Mucosa of rectum (tissue), 2 donors: ENCODE data around the gene ITPRID2.

Experiments
- H3K27ac ChIP-seq, 2 donors: one replicate each; pipeline ENCODE4 v1.7.0; 2013; ENCODE audit warnings: inconsistent platforms in 2 of 2, low read depth in 2 of 2, low read length in 2 of 2
- H3K27me3 ChIP-seq, 2 donors: one replicate each; pipeline ENCODE4 v1.7.0; 2013; ENCODE audit warnings: low read length in 2 of 2; ENCODE audit not compliant: control insufficient read depth in 2 of 2, insufficient read depth in 2 of 2
- H3K36me3 ChIP-seq, 2 donors: one replicate each; pipeline ENCODE4 v1.7.0; 2013; ENCODE audit warnings: low read length in 2 of 2; ENCODE audit not compliant: control insufficient read depth in 2 of 2, insufficient read depth in 2 of 2
- H3K4me1 ChIP-seq, 2 donors: one replicate each; pipeline ENCODE4 v1.7.0; 2013; ENCODE audit warnings: low read length in 2 of 2, mild to moderate bottlenecking in 1 of 2; ENCODE audit not compliant: control insufficient read depth in 2 of 2, insufficient read depth in 2 of 2
- H3K4me3 ChIP-seq, 2 donors: one replicate each; pipeline ENCODE4 v1.7.0; 2013; ENCODE audit warnings: low read length in 2 of 2
- H3K9ac ChIP-seq, 2 donors: one replicate each; pipeline ENCODE4 v1.7.0; 2013; ENCODE audit warnings: low read length in 2 of 2, low read depth in 1 of 2, mild to moderate bottlenecking in 1 of 2
- H3K9me3 ChIP-seq, 2 donors: one replicate each; pipeline ENCODE4 v1.7.0; 2013; ENCODE audit warnings: low read length in 2 of 2; ENCODE audit not compliant: control insufficient read depth in 2 of 2
- donor health status: healthy.
- donor health status: Normal muscosa, but diverticular disease.

The ITPRID2 gene

DNA sequence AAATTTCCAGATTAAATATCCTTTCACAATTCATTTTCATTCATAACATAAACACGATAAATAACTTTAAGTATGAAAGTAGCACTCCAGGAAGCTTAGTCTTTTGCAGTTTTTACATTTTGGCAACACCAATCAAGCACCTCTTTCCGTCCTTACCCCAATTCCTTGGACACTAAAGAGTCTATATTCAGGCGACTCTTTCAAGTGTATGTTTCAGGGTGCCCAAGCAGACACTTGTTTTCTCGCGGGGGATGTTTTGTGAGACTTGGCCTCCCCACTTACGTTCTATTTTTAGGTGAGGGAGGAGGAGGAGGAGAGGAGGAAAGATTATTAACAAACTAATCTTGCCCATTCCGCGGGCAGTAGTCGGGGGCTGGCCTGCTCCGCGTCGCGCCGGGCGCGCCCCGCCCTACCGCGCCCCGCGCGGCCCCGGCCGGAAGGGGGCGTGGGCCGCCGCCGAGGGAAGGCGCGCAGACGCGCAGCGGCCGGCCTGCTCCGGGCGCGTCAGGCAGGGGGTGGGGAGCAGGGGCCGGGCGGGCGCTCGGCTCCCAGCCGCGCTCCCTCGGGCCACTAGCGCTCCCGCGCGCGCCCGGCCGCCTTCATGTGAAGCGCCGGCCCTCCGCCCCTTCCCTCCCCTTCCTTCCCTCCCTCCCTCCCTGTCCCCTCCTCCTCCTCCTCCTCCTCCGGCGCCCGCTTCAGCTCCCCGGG, at the start of gene ITPRID2:
ITPRID2 (plus strand) TSS at position 473 of the 708 bp plus-strand sequence. CDS start 337 bp downstream, outside the sequence.
- peak within 1 kb of the TSS; percentile 94 to 98 for H3K4me3 ChIP-seq
- H3K9ac ChIP-seq, result peak within 1 kb of the TSS; percentile 88 to 99
- peaks cover 5 to 18% of the 10 kb centered on the region in 2 donors for H3K4me1 ChIP-seq
- no peaks in the 10 kb centered on the region for H3K9me3 ChIP-seq
- H3K36me3 ChIP-seq, result no peaks in the 10 kb centered on the region
- peak within 1 kb of the TSS; percentile 96 to 98 for H3K27ac ChIP-seq
- no peaks in the 10 kb centered on the region for H3K27me3 ChIP-seq

DNA sequence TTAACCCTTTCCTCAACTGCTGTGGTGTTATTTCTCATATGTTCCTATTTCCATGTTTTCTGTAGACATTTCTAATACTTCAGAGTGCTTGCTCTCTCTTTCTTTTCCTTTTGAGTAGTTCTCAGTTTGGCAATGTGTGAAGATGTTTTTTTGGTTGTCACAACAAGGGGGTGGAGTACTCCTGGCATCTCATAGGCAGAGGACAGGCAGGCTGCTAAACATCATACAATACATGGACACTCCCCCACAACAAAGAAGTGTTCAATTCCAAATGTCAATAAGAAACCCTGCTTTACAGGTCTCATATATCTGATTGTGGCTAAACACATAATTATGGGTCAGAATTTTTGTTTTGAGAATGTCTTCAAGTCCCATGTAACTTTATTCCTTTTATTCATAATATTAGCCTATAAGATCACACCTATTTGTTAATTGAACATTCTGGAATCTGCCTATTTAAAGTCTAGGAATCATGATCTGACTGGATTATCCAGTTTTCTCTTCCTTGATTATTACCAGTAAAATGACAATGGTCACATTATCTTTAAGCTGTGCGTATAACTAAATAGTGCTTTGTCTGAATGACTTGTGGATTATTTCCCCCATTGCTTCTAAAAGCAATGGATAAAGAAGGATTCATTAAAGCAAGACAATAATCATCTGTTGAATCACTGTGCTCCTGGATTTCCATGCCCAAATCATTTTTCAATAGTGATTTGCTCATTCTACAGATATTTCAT, 46.8 kb upstream of the ITPRID2 start:
- Histone ChIP-seq H3K27ac (no peak overlapping the region), H3K27me3 (no peaks in the 10 kb centered on the region), H3K9ac (no peak overlapping the region), H3K9me3 (no peaks in the 10 kb centered on the region), H3K4me1 (no peaks in the 10 kb centered on the region), H3K4me3 (no peak overlapping the region), H3K36me3 (no peaks in the 10 kb centered on the region)

DNA sequence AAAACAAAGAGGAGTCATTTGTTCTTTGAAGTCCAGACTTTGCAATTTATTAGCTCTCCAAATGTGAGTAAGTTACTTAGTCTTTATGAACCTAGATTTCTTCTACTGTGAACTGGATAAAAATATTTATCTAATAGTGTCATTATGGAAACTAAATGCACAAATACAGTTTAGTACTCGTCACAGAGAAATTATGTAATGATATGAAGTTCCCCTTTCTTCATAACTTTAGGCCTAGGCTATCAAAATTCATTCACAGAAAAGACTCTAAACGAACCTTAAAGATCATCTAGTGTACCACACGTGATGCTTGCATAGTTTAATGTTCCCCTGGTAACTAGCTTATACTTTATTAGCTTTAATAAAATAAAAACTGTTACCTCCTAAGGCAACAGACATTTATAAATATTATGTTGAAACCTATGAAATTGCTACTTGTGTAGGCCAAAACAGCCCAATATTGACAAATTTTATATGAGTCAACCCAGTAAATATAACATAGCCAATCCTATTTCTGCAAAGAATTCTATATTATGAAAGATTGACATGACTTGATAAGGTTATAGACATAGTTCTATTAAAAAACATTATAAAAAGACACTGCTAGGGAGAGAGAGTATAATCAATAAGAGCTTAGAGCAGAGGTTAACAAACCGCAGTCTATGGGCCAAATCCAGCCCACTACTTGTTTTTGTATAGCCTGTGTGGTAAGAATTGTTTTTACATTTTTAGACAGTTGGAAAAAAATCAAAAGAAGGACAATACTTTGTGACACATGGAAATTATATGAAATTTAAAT, 44.9 kb upstream of the ITPRID2 start:
- no peak overlapping the region for H3K4me3 ChIP-seq
- H3K27ac ChIP-seq, result no peak overlapping the region

DNA sequence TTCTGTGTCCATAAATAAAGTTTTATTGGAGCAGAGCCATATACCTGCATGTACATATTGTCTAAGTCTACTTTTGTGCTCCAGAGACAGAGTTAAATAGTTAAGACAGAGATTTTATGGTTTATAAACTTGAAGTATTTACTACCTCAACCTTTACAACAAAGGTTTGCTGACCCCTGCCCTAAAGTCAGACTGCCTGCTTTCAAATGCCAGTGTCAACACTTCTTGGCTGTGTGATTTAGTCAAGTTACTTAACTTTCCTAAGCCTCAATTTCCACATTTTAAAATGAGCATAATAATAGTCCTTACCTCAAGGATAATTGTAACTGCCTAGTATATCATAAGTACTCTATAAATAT, 44.4 kb upstream of the ITPRID2 start:
- no peak overlapping the region for H3K27ac ChIP-seq
- H3K4me3 ChIP-seq, result no peak overlapping the region
- no peaks in the 10 kb centered on the region for H3K27me3 ChIP-seq
- no peaks in the 10 kb centered on the region for H3K9me3 ChIP-seq
- H3K36me3 ChIP-seq, result no peaks in the 10 kb centered on the region
- no peak overlapping the region for H3K9ac ChIP-seq
- no peaks in the 10 kb centered on the region for H3K4me1 ChIP-seq

More for the DNA sequence above, 44.9 kb upstream of the ITPRID2 start:
- Histone ChIP-seq H3K9me3 (no peaks in the 10 kb centered on the region), H3K27me3 (no peaks in the 10 kb centered on the region), H3K9ac (no peak overlapping the region), H3K4me1 (no peaks in the 10 kb centered on the region), H3K36me3 (no peaks in the 10 kb centered on the region)

DNA sequence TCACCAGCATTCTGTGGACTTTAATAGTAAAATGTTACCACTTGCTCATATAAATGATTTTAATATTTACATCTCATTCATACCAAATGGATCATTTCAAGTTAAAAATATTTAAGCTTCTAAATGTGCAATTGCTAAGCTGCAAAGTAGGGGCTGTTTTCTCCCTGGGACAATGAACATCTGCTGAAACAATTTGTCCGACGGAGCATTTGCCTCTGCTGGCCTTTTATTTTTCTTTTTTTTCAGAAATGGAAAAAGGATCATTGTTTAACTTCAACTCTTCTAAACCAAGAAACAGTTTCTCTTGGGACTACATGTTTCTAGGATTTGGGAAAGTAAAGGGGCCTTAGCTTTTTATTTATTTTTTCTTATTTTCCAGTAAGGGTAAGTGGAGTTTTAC, 43.8 kb upstream of the ITPRID2 start:
- no peak overlapping the region for H3K4me3 ChIP-seq
- no peaks in the 10 kb centered on the region for H3K27me3 ChIP-seq
- H3K4me1 ChIP-seq, result no peaks in the 10 kb centered on the region
- H3K9ac ChIP-seq, result no peak overlapping the region
- no peaks in the 10 kb centered on the region for H3K9me3 ChIP-seq
- no peak overlapping the region for H3K27ac ChIP-seq
- H3K36me3 ChIP-seq, result no peaks in the 10 kb centered on the region

DNA sequence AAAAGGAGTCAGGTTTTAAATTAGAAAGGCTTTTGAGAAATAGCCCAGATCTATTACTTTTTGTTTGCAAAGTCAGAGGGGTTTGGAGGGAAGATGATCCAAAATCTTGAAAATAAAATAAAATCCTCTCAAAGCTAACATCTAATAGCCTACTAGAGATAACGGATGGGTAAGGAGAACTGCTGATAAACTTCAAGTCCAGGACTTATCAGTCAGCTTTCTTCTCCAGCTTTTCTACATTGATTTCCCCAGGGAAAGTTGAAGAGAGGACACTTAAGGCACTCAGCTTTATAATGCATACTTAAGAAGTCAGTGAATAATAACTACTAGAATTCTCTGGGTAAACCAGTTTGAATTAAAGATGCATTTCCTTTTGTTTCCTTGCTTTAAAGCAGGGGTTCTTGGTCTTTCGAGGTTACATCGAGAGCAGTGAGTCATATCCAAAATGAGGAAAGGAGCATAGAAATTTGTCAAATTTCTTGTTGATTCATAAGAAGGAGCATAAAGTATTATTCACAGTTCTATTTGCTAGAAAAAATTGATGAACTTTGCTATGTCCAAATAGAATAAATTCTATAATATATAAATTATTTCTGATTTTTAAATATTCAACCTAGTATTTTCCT, 43.2 kb upstream of the ITPRID2 start:
- no peaks in the 10 kb centered on the region for H3K9me3 ChIP-seq
- no peak overlapping the region for H3K9ac ChIP-seq
- H3K27ac ChIP-seq, result no peak overlapping the region
- no peak overlapping the region for H3K4me3 ChIP-seq
- H3K36me3 ChIP-seq, result no peaks in the 10 kb centered on the region
- H3K27me3 ChIP-seq, result no peaks in the 10 kb centered on the region
- H3K4me1 ChIP-seq, result no peaks in the 10 kb centered on the region

DNA sequence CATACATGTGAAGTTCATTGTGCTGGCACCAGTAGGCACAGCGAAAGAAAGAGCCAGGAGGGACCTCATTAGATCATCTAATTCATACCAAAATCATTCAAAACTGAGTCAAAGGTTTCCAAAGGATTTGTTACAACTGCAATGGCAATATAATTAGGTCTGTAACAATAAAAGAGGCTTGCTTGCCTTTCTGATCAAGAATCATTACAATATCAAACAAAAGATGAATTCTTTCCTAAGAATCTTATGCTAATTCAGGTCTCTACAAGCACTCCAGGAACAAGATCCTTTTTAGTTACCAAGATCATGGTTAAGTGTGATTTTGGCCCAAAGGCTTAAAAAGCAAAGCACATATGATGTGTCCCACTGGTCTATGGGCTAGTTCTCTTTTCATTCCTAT, 41.9 kb upstream of the ITPRID2 start:
- no peaks in the 10 kb centered on the region for H3K9me3 ChIP-seq
- H3K27ac ChIP-seq, result no peak overlapping the region
- H3K27me3 ChIP-seq, result no peaks in the 10 kb centered on the region
- no peak overlapping the region for H3K4me3 ChIP-seq
- no peaks in the 10 kb centered on the region for H3K4me1 ChIP-seq
- no peak overlapping the region for H3K9ac ChIP-seq
- no peaks in the 10 kb centered on the region for H3K36me3 ChIP-seq

DNA sequence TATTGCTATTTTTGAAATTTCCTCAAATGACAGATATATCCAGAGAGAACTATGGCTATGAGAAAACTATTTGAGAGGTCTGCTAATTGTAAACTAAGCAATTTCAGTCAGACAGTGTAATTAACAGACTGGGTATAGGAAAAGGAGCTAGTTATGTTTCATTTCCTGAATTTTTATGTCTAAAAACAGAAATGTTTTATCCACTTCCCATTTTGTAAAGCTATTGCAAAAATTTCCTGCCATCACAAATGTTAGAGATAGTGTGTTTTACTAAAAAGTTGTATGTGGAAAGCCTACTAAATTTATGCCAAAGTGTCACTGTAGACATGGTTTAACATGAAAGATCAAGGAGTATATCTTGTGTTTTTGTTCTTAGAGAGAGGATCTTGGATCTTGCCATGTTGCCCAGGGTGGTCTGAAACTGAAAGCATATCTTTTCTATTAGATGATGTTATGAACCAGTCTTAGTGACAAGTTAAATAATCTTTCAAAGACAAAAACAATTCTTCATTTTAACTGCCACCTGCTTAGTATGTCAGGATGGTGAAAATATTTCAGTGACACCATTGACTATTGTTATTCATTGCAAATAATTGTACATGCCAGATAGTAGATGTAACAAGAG, 40.5 kb upstream of the ITPRID2 start:
- Histone ChIP-seq H3K27ac (no peak overlapping the region), H3K27me3 (no peaks in the 10 kb centered on the region), H3K4me1 (no peaks in the 10 kb centered on the region), H3K4me3 (no peak overlapping the region), H3K36me3 (no peaks in the 10 kb centered on the region), H3K9me3 (no peaks in the 10 kb centered on the region), H3K9ac (no peak overlapping the region)

DNA sequence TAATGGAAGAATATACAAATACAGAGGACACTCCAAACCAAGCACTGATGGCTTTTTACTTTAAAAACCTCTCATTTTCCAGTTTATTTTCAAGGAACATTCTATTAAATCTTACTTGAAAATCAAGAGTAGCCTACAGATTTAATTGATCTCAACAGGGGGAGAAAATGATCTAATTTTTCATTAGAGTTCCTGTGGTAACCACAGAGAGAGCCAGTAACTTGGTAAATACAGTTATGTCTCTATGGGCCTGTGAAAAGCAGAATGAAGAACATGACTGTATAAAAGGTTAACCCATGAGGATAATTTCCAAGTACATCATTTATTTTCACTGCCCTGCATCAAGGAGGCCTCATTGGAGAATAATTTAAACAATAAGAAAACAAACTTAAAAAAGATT, 39.8 kb upstream of the ITPRID2 start:
- H3K9me3 ChIP-seq, result no peaks in the 10 kb centered on the region
- H3K27ac ChIP-seq, result no peak overlapping the region
- H3K4me1 ChIP-seq, result no peaks in the 10 kb centered on the region
- H3K4me3 ChIP-seq, result no peak overlapping the region
- H3K27me3 ChIP-seq, result no peaks in the 10 kb centered on the region
- H3K36me3 ChIP-seq, result no peaks in the 10 kb centered on the region
- H3K9ac ChIP-seq, result no peak overlapping the region
